Embryonic facial prominence (tissue), 1 donor: ENCODE results near the gene NOS2.

Source experiments
- DNase-seq: peaks from one replicate; pipeline ENCODE4 v3.0.0-alpha.2; 2016; ENCODE audit errors: extremely low spot score

NOS2 gene

DNA sequence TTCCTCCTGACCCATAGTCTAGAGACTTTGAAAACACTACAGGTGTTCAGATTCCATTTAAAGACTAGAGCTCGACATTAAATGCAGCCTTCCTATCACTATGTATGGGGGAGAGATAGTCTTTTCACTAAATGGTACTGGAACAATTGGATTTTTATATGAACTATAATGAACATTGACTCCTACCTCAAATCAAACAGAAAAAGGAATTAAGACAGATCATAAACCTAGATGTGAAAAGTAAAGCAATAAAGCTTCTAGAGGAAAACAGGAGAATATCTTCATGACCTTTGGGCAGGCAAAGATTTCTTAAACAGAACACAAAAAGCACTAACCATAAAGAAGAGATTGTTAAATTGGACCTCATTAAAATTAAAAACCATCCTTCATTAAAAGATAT, 18.8 kb upstream of the NOS2 start:
- DNase-seq = no peak

DNA sequence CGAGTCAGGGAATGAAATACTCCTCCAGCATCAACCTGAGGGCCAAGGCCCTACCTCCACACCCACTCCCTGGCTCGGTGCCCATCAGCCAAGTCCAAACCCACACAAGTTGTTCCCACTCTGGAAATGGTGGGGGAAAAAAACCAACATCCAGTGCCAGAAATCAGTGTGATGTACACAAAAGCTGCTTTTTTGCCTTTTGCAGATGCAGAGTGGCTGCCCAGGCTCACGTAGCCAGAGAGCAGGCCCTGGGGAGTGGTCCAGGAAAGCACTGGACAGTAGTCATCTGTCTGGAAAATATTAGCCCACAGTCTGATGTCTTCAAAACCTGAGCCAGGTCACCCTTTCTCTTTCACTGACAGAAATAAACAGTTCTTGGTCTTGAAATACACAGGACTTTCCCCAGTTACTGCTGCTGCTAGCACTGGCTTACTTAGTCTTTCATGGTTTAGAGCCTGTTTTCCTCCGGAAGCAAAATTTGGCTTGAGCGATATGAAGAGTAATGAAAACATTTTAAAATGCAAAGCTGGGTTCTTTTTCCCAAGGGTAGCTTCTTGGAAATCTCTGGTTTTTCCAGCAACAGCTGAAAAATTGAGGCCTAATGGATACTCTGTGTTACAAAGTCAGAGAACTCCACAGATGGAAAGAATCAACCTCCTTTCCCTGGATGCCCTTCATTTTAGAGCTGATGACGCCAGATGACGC, 18.2 kb upstream of the NOS2 start:
- no peak for DNase-seq

DNA sequence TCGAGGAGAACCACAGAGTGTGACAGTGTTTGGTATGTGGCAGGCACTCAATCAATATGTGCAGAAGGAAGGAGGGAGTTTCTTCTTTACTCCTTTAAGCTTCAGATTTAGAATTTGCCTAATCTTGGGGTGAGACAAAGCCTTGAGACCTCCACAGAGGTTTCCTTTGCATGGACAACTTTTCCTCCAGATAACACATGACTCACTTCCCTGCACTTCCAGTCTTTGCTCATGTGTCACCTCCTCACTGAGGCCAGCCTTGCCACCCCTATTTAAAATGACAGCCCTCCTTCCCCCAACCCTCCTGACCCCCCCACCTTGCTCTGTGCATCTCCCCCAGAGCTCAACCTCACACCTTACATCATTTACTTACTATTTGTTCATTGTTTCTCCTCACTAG, 17.4 kb upstream of the NOS2 start:
- no peak for DNase-seq

DNA sequence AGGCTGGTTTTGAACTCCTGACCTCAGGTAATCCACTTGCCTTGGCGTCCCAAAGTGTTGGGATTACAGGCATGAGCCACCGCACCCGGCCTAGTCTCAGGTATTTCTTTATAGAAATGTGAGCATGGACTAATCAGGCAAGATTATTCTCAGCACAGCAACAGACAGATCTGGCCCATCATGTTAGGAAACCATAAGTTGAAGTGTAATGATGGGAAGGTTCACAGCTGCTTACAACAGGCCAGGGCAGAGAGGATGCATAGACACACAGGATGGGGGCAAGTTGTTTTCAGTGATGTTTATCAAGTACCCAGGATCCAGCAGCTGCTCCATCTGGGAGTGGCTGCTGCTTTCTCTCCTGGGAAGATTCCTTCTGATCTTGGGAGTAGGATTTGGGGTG, 16.6 kb upstream of the NOS2 start:
- DNase-seq = no peak

DNA sequence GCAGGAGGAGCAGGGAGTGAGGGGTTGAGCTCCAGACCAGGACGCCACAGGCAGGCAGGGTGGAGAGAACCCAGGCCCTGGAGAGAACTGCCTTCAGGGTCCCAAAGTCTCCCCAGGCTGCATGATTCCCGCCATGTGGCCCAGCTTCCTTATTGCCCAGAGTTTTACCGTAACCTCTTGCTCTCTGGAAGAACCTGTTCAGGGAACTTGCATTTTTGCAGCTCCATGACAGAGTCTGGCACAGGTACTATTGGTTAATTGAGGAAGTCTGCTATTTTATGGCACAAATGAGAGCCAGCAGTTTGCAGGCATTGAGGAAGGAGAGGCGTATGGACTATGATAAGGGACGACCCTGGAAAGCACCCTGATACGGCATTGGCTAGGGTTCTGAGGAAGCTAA, 11.6 kb upstream of the NOS2 start:
- no peak for DNase-seq

GRCh38 chr17:27810902-27811557, 10.7 kb upstream of the NOS2 start:
- no peak for DNase-seq

DNA sequence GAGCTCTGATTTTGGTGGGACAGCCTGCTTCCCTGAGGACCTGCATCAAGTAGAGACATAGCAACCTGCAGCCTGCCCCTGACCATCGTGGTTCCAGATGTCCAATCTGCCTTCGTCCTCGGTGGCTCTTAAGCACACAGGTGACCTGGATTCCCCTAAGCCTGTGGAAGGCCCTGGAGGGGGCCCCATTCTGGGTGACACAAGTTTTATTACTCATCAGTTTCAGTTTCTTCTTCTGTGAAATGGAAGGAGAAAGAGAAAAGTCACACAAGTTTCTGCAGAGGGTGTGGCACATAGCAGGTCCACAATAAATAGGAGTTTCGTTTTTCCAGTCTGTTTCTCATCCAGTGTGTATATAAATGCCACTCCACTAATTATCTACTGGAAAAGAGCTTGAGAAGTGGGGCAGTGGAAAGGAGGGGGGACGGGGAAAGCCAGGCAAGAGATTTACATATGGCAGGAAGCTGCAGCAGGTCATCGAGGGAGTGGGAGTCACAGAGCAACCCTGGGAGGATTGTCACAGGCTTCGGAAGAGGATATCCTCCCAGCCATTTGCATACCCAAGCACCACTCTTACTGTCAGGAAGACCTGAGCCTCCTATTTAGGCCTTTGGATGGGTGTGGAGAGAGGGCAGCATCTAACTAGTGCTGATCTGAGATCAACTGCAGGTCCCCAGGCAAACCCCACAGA, 10.0 kb upstream of the NOS2 start:
- DNase-seq = no peak

- DNase-seq = no peak
Observed at GRCh38 chr17:27809555-27809954, 9.2 kb upstream of the NOS2 start.

DNA sequence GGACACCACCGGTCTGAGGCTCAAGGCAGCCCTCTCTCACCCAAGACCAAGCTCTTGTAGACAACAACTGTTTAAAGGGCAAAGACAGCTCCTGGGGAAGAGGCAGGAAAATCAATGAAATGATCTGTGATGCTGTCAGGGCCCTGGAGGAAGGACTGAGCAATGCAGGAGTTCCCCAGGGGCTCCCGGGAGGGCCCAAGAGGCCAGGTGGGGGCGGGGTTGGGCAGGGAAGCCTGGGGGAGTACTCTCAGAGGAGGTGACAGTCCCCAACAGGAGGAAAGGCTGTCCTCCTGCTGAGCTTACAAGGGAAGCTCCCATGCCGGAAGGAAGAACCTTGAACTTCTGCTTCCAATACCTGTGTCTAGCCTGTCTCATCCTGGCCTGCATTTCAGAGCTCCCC, 8.3 kb upstream of the NOS2 start:
- no peak for DNase-seq

GRCh38 chr17:27807567-27808470, 7.5 kb upstream of the NOS2 start:
- no peak for DNase-seq

GRCh38 chr17:27805520-27806146, 5.3 kb upstream of the NOS2 start:
- DNase-seq = peak; percentile 72

GRCh38 chr17:27804113-27804512, 3.8 kb upstream of the NOS2 start:
- no peak for DNase-seq

DNA sequence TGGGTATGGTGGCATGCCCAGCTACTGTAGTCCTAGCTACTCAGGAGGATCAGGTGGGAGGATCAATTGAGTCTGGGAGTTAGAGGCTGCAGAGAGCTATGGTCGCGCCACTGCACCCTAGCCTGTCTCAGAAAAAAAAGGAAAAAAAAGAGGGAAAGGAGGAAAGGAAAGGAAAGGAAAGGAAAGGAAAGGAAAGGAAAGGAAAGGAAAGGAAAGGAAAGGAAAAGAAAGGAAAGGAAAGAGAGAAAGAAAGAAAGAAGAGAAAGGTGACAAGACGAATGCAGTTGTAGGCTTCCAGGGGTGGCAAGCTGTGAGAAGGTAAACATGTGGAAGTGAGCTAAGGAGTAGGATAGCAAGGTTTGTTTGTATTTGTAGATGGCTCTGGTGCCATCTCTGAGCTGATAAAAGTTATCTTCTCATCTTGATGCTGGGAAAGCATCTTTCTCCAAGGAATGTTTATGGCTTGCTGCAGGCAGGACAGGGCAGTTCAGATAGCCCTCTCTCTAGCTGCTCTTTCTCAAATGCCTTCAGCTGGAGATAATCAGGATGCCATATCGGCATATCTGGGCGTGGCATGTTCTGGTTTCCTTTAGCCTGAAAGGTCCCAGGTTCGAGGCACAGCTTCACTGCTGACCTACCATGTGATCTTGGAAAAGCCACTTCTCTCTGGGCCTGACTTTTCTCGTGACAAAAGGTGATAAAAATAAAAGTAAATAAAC, 2.8 kb upstream of the NOS2 start:
- no peak for DNase-seq

DNA sequence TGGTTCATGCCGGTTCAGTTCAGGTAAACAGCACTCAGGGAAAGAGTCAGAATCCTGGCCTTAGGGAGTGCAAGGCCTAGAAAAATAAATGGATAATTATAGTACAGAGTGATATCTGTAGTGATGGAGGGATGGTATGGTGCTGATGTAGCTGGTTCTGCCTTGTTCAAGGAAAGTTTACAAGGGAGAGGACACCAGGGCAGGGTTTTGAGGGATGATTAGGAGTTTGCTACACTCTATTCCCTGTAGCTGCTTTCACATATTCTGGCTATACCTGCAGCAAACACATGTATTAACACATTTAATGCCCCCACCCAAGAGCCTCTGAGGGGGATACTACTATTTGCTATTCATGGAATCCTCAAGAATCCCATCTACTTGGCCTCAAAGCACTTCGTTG, 1.7 kb upstream of the NOS2 start:
- no peak for DNase-seq

DNA sequence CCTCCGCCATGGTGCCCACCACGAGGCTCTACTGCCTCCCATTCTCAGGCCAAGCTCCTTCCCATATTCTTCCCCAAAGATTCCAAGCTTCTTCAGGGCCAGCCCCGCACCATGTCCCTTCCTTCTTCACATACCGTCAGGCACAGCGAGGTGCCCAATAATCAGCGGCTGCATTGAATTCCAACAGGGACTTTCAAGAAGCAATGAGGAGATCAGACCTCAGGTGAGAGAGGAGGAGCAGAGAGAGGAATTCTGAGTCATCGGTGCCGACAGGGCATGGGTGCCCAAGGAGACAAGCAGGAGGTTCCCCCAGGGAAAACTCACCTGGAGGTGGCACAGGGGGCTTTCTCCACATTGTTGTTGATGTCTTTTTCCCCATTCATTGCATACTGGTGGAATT, 2.0 kb downstream of the NOS2 start:
- no peak for DNase-seq

GRCh38 chr17:27797390-27798091, 2.8 kb downstream of the NOS2 start:
- DNase-seq = no peak

DNA sequence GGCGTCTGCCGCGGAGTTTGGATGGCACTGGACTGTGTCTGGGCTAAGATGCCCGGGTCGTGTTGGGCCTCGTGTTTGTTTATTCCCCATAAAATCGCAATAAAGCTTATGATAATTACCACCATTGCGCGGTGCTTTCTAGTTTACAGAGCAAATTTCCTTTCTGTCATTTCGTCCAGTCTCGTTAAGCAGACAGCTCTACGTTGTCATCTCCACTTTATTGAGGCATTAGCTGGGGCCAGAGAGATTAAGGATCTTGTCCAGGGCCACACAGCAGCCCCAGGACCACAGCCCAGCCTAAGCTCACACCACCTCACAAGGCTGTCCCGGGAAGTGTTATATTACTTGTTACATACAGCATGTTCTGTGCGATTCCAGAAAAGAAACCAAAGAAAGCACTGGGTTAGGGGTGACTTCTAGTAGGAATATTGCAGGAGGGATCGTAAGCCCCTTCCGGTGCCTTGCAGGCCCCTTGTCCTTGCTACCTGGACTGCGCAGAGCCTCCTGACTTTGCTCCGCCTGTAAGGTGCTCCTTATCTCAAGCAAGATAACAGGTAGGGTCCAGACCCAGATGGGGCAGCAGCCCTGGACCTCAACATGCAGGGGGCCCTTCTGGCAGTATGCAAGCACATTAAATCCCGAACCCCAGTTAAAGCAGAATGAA, 6.3 kb downstream of the NOS2 start:
- DNase-seq = no peak

DNA sequence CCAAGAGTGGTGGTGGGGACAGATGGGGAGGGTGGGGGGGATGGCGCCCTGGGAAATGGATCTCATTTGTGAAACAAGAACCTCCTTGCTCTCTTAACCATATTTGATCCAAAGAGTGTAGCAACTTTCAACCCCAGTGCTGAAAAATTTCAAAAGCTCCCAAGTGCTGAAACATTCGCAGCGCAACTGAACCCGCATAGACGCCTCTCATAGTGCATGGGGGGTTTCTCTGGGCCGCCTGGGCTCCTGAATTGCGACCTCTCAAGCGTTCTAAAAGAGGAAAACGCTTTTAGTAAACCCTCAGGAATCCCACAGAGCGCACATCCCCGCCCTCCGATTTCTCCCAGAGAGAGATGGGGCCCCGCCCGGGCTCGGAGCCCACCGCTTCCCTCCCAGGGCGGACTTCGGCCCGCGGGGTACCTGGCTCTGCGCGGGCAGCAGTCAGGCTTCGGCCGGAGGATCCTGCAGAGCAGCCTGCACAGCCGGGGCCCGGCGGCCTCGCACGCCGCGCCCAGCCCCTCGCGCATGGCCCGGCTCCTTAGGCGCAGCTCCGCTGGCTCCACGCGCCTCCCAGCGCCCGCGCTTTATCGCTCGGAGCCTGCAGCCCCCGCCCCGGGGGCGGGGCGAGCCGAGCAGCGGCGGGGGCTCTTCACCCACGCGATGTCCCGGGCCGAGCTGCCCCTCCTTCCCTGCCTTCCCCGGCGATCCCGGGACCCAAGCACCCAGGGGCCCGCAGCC, 7.0 kb downstream of the NOS2 start:
- no peak for DNase-seq

- DNase-seq = no peak
Observed at GRCh38 chr17:27792095-27792494, 8.2 kb downstream of the NOS2 start.
